ENCODE measurements around the gene OPRL1.
A peak's percentile ranks its signal among the peaks of the same experiment; 100 is the strongest.

Gene OPRL1

GRCh38 chr20:64072498-64073063, 7.3 kb upstream of the OPRL1 start:
- DNase-seq (ENCODE audit: low spot score): no peak

GRCh38 chr20:64073476-64074183, 6.3 kb upstream of the OPRL1 start:
- no peak for DNase-seq (ENCODE audit: low spot score)

- DNase-seq (ENCODE audit: low spot score): no peak
Measured at GRCh38 chr20:64074184-64074789, 5.6 kb upstream of the OPRL1 start.

- no peak for DNase-seq (ENCODE audit: low spot score)
Measured at GRCh38 chr20:64074963-64075362, 4.9 kb upstream of the OPRL1 start.

- no peak for DNase-seq (ENCODE audit: low spot score)
Measured at GRCh38 chr20:64075556-64075955, 4.3 kb upstream of the OPRL1 start.

GRCh38 chr20:64076061-64076997, 3.6 kb upstream of the OPRL1 start:
- DNase-seq (ENCODE audit: low spot score): no peak

- no peak for DNase-seq (ENCODE audit: low spot score)
Measured at GRCh38 chr20:64077094-64077493, 2.8 kb upstream of the OPRL1 start.

- no peak for DNase-seq (ENCODE audit: low spot score)
Measured at GRCh38 chr20:64077541-64077875, 2.4 kb upstream of the OPRL1 start.

- no peak for DNase-seq (ENCODE audit: low spot score)
Measured at GRCh38 chr20:64077876-64078551, 1.9 kb upstream of the OPRL1 start.

GRCh38 chr20:64078934-64079272, 979 bp upstream of the OPRL1 start:
- DNase-seq (ENCODE audit: low spot score): no peak

GRCh38 chr20:64079273-64080012, 439 bp upstream of the OPRL1 start, which contains the start of gene RGS19:
RGS19 (minus strand) TSS chr20:64079518; CDS start chr20:64076886, 2,632 bp downstream.
- DNase-seq (ENCODE audit: low spot score): peak; percentile 73

- DNase-seq (ENCODE audit: low spot score): no peak
Measured at GRCh38 chr20:64080813-64081623, 1.1 kb downstream of the OPRL1 start.

- DNase-seq (ENCODE audit: low spot score): no peak
Measured at GRCh38 chr20:64081624-64081964, 1.7 kb downstream of the OPRL1 start.

GRCh38 chr20:64082126-64082731, 2.3 kb downstream of the OPRL1 start:
- DNase-seq (ENCODE audit: low spot score): no peak

GRCh38 chr20:64082820-64083377, 3.0 kb downstream of the OPRL1 start:
- DNase-seq (ENCODE audit: low spot score): no peak

GRCh38 chr20:64083378-64083803, 3.5 kb downstream of the OPRL1 start:
- peak; percentile 90 for DNase-seq (ENCODE audit: low spot score)

- peak; percentile 66 for DNase-seq (ENCODE audit: low spot score)
Measured at GRCh38 chr20:64083804-64084684, 4.2 kb downstream of the OPRL1 start, which contains the start of gene LKAAEAR1. LKAAEAR1 (minus strand) TSS chr20:64084398; CDS start chr20:64084219, 179 bp downstream.

- DNase-seq (ENCODE audit: low spot score): peak; percentile 57
Measured at GRCh38 chr20:64084685-64085152, 4.8 kb downstream of the OPRL1 start.
